PC-9 (cell line): Measurements from ENCODE around the gene BBX.

Experiments used
- EZH2 ChIP-seq: fragments of 200-600 bp; sonication (generic); IDR thresholded peaks from 2 replicates; pipeline ENCODE4 v1.8.0; 2017; ENCODE audit warnings: antibody characterized with exemption, low read depth
- TF ChIP-seq, protein P1 (sequence below): fragments of 200-600 bp; sonication (generic); conservative IDR thresholded peaks from 2 replicates; pipeline ENCODE4 v1.6.1; 2017; ENCODE audit warnings: mixed run types, antibody characterized with exemption, mild to moderate bottlenecking, moderate library complexity

DNA sequence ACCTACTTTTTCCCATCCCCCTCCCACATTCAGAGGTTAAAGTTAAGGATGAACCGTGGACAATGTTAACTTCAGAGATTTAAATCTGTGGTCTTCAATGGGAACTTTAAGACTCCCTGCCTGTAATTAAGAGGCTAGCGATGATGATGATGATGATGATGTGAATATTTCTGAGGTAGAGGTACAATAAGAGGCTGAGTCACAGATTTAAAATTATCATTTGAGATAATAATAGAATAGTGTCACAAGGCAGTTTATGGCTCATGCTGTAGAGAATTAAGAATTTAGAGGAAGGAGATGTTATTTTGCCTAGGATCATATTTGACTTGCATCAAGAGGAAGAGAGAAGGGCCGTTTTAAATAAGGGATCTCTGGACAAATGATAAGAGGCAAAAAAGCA, 146.2 kb downstream of the BBX start:
- TF ChIP-seq, protein P1, sequence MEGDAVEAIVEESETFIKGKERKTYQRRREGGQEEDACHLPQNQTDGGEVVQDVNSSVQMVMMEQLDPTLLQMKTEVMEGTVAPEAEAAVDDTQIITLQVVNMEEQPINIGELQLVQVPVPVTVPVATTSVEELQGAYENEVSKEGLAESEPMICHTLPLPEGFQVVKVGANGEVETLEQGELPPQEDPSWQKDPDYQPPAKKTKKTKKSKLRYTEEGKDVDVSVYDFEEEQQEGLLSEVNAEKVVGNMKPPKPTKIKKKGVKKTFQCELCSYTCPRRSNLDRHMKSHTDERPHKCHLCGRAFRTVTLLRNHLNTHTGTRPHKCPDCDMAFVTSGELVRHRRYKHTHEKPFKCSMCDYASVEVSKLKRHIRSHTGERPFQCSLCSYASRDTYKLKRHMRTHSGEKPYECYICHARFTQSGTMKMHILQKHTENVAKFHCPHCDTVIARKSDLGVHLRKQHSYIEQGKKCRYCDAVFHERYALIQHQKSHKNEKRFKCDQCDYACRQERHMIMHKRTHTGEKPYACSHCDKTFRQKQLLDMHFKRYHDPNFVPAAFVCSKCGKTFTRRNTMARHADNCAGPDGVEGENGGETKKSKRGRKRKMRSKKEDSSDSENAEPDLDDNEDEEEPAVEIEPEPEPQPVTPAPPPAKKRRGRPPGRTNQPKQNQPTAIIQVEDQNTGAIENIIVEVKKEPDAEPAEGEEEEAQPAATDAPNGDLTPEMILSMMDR = no peak
- TF ChIP-seq EZH2 = no peak
